ENCODE results near the gene CCDC6.

- no peak for TF ChIP-seq CTCF (IDR thresholded peaks at IDR 0.05)
- TF ChIP-seq POLR2A (IDR thresholded peaks at IDR 0.05), result no peak
- no peak for TF ChIP-seq EP300 (IDR thresholded peaks at IDR 0.05)
Measured at GRCh38 chr10:59838085-59838789, 68.1 kb downstream of the CCDC6 start.

All from ovary (tissue), 3 donors.